Aorta (tissue), 5 donors: Measurements from ENCODE around the gene TBX6. TPM values are rescaled to one million over a fixed set of nuclear protein-coding genes. Genes with fewer than 3 reads are reported as not detected.

Source experiments
- ATAC-seq: fragments of 200-7000 bp; cut with Tn5 transposase; one replicate; pipeline ENCODE4 v1.9.1; 2022; ENCODE audit warnings: moderate library complexity; ENCODE audit not compliant: low FRiP score
- DNase-seq, 2 donors: peaks; one replicate each; pipeline ENCODE4 v3.0.0-alpha.2; 2020
- H3K27ac ChIP-seq, 2 donors: one replicate each; pipeline ENCODE4 v1.5.1; 2013; ENCODE audit warnings: low read length in 2 of 2, mild to moderate bottlenecking in 2 of 2, moderate library complexity in 2 of 2, control low read depth in 1 of 2, inconsistent platforms in 1 of 2, low read depth in 1 of 2
- H3K27me3 ChIP-seq, 2 donors: one replicate each; pipeline ENCODE4 v1.6.1; 2013; ENCODE audit warnings: control low read depth in 1 of 2, low read length in 1 of 2, mild to moderate bottlenecking in 1 of 2, moderate library complexity in 1 of 2; ENCODE audit not compliant: insufficient read depth in 2 of 2, control insufficient read depth in 1 of 2
- H3K36me3 ChIP-seq, 2 donors: one replicate each; pipeline ENCODE4 v1.6.1; 2013; ENCODE audit warnings: control low read depth in 1 of 2, low read length in 1 of 2, mild to moderate bottlenecking in 1 of 2; ENCODE audit not compliant: insufficient read depth in 2 of 2, control insufficient read depth in 1 of 2
- H3K4me1 ChIP-seq, 2 donors: one replicate each; pipeline ENCODE4 v1.6.1; 2013; ENCODE audit warnings: low read length in 2 of 2, control low read depth in 1 of 2, mild to moderate bottlenecking in 1 of 2, moderate library complexity in 1 of 2; ENCODE audit not compliant: insufficient read depth in 2 of 2, control insufficient read depth in 1 of 2
- H3K4me3 ChIP-seq, 2 donors: one replicate each; pipeline ENCODE4 v1.5.1; 2013; ENCODE audit warnings: low read length in 2 of 2, control low read depth in 1 of 2, mild to moderate bottlenecking in 1 of 2
- H3K9me3 ChIP-seq: one replicate; pipeline ENCODE4 v1.6.1; 2013; ENCODE audit warnings: mild to moderate bottlenecking, low read length; ENCODE audit not compliant: control insufficient read depth
- WGBS, 2 donors: extraction: QIAGEN DNeasy Blood & Tissue Kit; methylation state at CpG; one replicate each; pipeline ENCODE4 v1.1.7; 2013; 5-methylcytosine and 5-hydroxymethylcytosine counted together
- intact Hi-C, 2 donors: fragments of 100-400 bp; cut with DNase I; formaldehyde crosslinking; loops; one replicate each; pipeline versions ENCODE4 v1.14.2 to v1.15.0; 2022
- polyA plus RNA-seq, 2 donors: library from polyadenylated mRNA; stranded (reverse); fragments of 200-250 nt; gene quantifications; one replicate each; pipeline ENCODE4 v1.2.3, GENCODE V29; 2013
- total RNA-seq, 2 donors: library from RNA; stranded (reverse); fragmentation: NEBNext Ultra II Directional; extraction: Animal tissue kit (Norgen Biotek cat#: 25700); gene quantifications; one replicate each; pipeline ENCODE4 v1.2.1, GENCODE V29; 2021
- donor health status: healthy with polysubstance abuse.
- donor health status: Bipolar disorder and iron deficiency.
- donor health status: DM: no; HTN: no; CAD: no.
- donor health status: DM: no; HTN: no; CAD: no.
- donor health status: DM: yes; HTN: yes; CAD: no.

The TBX6 gene
- total and polyA plus RNA-seq, 4 donors, result 0.62 to 1.7 (median 1.4) TPM; not detected in 1

DNA sequence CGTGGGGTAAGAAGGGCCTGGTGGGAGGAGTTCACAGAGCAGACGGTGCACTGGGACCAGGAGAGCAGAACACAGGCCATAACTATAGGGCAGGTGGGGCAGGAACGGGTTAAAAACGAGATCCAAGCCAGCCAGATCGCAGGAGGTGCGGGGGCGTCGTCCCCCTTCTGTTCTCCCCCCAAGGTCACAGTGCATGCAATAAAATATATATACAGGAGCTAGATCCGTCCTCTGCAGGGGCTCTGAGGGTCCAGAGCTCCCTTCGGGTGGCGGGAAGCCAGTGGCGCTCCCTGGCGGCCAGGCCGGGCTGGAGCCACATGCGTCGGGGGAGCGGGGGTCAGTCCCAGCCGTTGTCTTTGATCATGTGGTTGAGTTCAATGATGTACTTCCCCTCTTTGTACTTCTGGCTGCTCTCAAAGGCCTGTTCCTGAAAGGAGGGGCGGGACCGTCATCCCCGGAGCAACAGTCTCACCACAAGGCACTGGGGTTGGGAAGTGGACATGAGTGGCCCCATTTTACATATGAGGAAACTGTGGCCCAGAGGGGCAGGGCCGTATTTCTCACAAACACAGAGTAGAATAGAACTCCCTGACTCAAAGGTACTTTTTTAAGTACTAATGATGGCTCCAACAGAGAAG, 768 bp upstream of the TBX6 start:
- DNase-seq (peak; percentile 89 to 92), ATAC-seq (peak; percentile 74)
- intact Hi-C loops, result loop anchor here in 1 of 2 donors (10.0 kb wide), 1 partner anchor 312 kb away; the partner anchor contains the start of gene ZNF771
- Histone ChIP-seq H3K27ac (peak overlapping the region in 1 of 2 donors; percentile 29), H3K4me1 (no peaks in the 10 kb centered on the region), H3K27me3 (no peaks in the 10 kb centered on the region), H3K9me3 (no peaks in the 10 kb centered on the region), H3K4me3 (no peak overlapping the region), H3K36me3 (peaks cover 0 to 2% of the 10 kb centered on the region in 2 donors)
- WGBS, 2 donors, result 18 to 23% methylated on average over 22 of the region's 22 CpGs

DNA sequence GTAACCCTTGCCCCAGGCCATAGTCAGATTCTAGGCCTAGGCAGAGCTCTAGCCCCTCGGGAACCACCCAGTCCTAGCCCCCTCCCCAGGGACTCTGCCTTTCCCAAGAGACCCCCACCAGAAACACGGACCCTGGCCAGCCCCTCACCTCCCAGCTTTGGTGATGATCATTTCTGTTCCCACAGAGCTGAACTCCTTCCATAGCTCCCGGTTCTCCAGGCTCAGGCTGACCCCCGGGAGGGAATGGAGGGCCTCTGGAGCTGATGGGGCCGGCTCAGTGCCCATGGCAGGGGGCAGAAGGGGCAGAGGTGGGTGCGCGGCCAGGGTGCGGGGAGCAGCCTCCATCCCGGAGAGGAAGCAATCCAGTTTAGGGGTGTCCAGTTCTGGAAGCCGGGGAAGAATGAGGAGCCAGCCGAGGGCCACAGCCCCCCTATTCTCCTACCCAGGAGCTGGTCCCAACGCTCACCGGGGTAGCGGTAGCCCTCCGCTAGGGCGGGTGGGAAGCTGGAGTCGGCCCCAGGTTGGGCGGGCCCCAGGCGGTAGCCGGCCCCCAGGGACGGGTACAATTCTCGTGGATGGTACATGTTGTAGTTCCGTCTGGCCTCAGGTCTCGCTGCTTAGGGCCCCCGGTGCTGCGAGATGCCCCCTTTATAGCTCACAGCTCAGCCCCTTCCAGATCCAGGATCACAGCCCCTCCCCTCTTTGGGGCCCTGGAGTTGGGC, 953 bp downstream of the TBX6 start:
- Histone ChIP-seq H3K36me3 (peaks cover 0 to 2% of the 10 kb centered on the region in 2 donors), H3K4me1 (no peaks in the 10 kb centered on the region), H3K4me3 (no peak overlapping the region), H3K9me3 (no peaks in the 10 kb centered on the region), H3K27me3 (no peaks in the 10 kb centered on the region), H3K27ac (no peak overlapping the region)
- DNase-seq (no peak), ATAC-seq (no peak)
- intact Hi-C loops, result loop anchor here in 1 of 2 donors (10.0 kb wide), 1 partner anchor 314 kb away; the partner anchor contains the start of gene ZNF771
- WGBS, 2 donors, result 66 to 67% methylated on average over 26 of the region's 26 CpGs

DNA sequence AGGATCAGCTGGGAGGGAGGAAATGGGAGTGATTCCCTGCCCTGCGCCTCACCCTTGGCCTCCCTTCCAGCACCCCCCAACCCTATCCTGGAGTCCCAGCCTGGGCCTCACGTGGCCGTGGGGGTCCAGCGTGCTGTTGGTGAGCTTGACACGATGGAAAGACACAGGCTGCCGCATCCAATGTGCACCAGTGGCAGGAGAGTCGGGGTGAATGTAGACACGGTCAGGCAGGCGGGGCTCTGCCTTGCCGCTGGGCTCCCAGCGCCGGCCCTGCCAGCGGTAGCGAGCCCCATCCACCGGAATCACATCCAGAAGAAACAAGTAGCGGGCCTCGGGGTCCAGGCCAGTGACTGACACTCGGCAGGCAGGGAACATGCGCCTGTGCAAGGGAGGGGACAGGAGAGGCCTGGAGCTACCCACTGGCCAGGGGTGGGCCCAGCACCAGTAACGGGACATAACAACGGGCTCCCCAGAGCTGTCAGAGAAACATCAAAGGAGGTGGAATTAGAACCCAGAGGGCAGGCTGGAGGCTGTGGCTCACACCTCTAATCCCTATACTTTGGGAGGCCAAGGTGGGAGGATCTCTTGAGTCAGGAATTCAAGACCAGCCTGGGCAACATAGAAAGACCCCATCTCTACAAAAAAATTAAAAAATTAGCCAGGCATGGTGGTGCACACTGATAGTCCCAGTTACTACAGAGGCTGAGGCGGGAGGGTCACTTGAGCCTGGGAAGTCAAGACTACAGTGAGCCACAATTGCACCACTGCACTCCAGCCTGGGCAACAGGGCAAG, 2.7 kb downstream of the TBX6 start:
- WGBS, 2 donors, result 75 to 76% methylated on average over 22 of the region's 22 CpGs
- Histone ChIP-seq H3K27me3 (no peaks in the 10 kb centered on the region), H3K36me3 (peaks cover 0 to 6% of the 10 kb centered on the region in 2 donors), H3K4me3 (no peak overlapping the region), H3K4me1 (no peaks in the 10 kb centered on the region), H3K9me3 (no peaks in the 10 kb centered on the region), H3K27ac (no peak overlapping the region)
- DNase-seq, result no peak
- intact Hi-C loops, result no loop called here
- no peak for ATAC-seq

DNA sequence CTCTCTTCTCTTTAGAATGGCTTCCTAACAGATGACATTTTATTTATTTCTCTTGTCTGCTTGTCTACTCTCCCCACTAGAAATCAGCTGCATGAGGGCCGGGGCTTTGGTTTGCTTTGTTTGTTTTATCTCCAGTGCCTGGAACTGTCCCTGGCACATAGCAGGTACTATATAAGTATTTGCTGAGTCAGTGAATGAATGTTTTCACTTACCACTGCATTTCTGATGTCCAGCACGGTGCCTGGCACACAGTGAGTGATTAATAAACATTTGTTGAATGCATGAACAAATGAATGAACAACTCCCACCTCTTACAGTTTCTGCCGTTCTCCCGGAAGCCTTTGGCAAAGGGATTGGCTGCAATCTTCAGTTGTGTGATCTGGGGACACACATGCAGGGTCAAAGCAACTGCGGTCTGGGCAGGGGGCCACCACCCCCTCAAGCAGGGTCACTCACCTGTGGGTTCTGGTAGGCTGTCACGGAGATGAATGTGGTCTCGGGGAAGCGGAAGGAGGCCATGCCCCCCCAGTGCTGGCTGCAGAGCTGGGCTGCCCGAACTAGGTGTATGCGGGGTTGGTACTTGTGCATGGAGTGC, 3.4 kb downstream of the TBX6 start:
- WGBS, 2 donors, result 74 to 77% methylated on average over 10 of the region's 10 CpGs
- H3K4me1 ChIP-seq, result no peaks in the 10 kb centered on the region
- intact Hi-C loops, result no loop called here
- H3K36me3 ChIP-seq, result peaks cover 0 to 5% of the 10 kb centered on the region in 2 donors
- DNase-seq, result no peak
- no peaks in the 10 kb centered on the region for H3K27me3 ChIP-seq
- no peak overlapping the region for H3K27ac ChIP-seq
- ATAC-seq, result no peak
- no peaks in the 10 kb centered on the region for H3K9me3 ChIP-seq
- H3K4me3 ChIP-seq, result no peak overlapping the region

DNA sequence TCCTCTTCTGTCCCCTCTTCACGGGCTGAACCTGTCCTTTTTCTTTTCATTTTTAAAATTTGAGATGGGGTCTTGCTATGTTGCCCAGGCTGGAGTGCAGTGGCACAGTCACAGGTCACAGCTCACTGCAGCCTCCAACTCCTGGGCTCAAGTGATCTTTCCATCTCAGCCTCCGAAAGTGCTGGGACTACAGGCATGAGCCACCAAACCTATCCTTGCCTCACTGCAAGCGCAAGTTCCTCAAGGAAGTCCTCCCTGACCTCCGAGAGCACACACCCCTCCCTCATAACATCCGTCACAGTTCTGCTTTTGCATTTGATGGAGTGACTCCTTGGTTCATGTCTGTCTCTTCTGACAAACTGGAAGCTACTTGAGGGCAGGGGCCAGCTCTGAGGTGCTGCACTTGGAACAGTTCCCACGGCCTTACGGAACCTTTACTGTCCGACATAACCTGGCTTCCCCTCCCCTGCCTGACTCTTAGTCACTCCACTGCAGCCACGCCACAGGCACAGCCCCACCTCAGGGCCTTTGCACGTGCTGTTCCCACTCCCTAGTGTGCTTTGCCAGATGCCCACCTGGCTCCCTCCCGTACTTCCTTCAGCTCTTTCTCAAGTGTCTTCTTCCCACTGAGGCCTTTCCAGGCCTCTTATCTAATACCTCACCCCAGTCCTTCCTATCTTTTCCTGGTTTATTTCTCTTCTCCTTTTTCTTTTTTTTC, 4.4 kb downstream of the TBX6 start:
- Histone ChIP-seq H3K9me3 (no peaks in the 10 kb centered on the region), H3K36me3 (peaks cover 0 to 6% of the 10 kb centered on the region in 2 donors), H3K27me3 (no peaks in the 10 kb centered on the region), H3K27ac (no peak overlapping the region), H3K4me3 (no peak overlapping the region), H3K4me1 (no peaks in the 10 kb centered on the region)
- DNase-seq (no peak), ATAC-seq (no peak)
- intact Hi-C loops, result no loop called here
- WGBS, 2 donors, result 93 to 96% methylated on average over 11 of the region's 11 CpGs

DNA sequence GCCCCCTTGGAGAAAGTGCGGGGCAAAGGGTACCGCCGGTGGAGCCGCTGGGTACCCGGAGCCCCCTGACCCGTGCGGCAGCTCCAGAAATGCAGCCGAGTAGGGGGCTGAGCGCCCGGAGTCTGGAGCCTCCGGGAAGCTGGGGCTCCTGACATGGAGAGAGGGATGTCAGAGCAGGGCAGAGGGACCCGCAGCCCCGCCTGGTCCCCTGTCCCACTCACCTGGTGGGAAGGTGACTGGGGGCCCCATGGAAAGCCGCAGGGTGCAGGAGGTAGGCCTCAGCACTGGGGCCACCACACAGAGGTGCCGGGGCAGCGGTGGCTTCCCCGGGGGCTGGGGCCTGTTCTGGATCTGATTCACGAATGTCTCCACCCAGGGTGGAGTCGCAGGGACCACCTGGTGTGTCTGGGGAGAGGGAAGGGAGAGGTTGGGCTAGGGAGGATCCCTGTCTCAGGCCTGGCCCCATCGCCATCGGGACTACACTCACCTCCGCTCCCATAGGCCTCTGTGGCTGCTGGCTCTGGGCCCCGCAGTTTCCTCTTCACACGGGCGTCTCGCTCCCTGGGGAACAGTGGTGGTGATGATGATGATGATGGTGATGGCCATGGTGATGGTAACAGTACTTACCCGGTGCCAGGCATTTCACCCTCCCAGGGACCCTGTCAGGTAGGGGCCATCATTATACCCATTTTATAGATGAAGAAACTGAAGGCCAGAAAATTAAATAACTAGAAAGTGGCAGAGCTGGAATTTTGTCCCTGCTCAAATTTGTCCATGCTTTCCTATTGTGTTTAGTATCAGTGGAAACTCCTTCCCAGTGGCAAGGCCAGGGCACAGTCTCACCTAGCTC, 5.2 kb downstream of the TBX6 start:
- Histone ChIP-seq H3K27me3 (no peaks in the 10 kb centered on the region), H3K9me3 (no peaks in the 10 kb centered on the region), H3K4me3 (no peak overlapping the region), H3K4me1 (no peaks in the 10 kb centered on the region), H3K36me3 (peaks cover 0 to 8% of the 10 kb centered on the region in 2 donors), H3K27ac (no peak overlapping the region)
- ATAC-seq (no peak), DNase-seq (no peak)
- WGBS, 2 donors, result 64 to 77% methylated on average over 27 of the region's 27 CpGs
- intact Hi-C loops, result no loop called here

DNA sequence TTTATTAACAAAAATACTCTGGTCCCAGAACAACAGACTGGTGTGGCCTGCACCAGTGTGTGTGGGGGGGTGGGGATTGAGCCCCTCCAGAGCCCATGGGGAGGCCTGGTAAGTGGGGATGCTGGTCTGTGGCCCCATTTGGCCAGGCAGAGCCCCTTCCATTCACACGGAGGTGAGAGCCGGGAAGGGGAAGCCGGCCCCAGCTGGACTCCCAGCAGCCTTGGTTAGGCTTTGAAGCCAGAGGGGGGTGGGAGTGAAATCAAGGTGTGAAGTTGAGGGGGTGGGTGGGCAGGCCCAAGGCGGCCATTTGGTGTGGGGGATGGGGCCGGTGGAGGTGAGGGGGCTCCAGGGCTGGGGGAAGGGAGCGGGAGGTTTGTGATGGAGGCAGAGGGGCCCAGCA, 5.9 kb downstream of the TBX6 start:
- Histone ChIP-seq H3K27me3 (no peaks in the 10 kb centered on the region), H3K27ac (no peak overlapping the region), H3K4me3 (no peak overlapping the region), H3K36me3 (peaks cover 0 to 8% of the 10 kb centered on the region in 2 donors), H3K4me1 (no peaks in the 10 kb centered on the region), H3K9me3 (no peaks in the 10 kb centered on the region)
- no peak for DNase-seq
- intact Hi-C loops, result no loop called here
- ATAC-seq, result no peak
- 53 to 68% methylated on average over 6 of the region's 6 CpGs for WGBS, 2 donors
